Adipocyte (in vitro differentiated cells): ENCODE results near the gene PPP2R1A.
A peak's percentile ranks its signal among the peaks of the same experiment; 100 is the strongest.
"Not testable (repeated sequence)": the region's sequence is repeated elsewhere in the genome, so short reads cannot be mapped to it uniquely, and the experiment has no call there.

ENCODE experiments used
- DNase-seq: peaks from one replicate; pipeline ENCODE4 v3.0.0-alpha.2; 2015; ENCODE audit warnings: low read depth
- H3K27me3 ChIP-seq: replicated peaks from 2 replicates; pipeline ENCODE4 v1.7.0; 2013; ENCODE audit warnings: mild to moderate bottlenecking, low read length, moderate library complexity; ENCODE audit not compliant: control insufficient read depth, insufficient read depth
- H3K36me3 ChIP-seq: 2 replicates; pipeline ENCODE4 v1.7.0; 2013; ENCODE audit warnings: low read length, mild to moderate bottlenecking, moderate library complexity; ENCODE audit not compliant: control insufficient read depth, insufficient read depth, severe bottlenecking
- H3K4me1 ChIP-seq: 2 replicates; pipeline ENCODE4 v1.7.0; 2013; ENCODE audit warnings: mild to moderate bottlenecking, low read length, moderate library complexity; ENCODE audit not compliant: control insufficient read depth, insufficient read depth
- H3K4me3 ChIP-seq: 2 replicates; pipeline ENCODE4 v1.7.0; 2013; ENCODE audit warnings: mild to moderate bottlenecking, low read length, moderate library complexity
- H3K9ac ChIP-seq: 2 replicates; pipeline ENCODE4 v1.7.0; 2013; ENCODE audit warnings: mild to moderate bottlenecking, low read length, moderate library complexity
- H3K9me3 ChIP-seq: 2 replicates; pipeline ENCODE4 v1.7.0; 2013; ENCODE audit warnings: mild to moderate bottlenecking, low read length, moderate library complexity; ENCODE audit not compliant: control insufficient read depth

The PPP2R1A gene

DNA sequence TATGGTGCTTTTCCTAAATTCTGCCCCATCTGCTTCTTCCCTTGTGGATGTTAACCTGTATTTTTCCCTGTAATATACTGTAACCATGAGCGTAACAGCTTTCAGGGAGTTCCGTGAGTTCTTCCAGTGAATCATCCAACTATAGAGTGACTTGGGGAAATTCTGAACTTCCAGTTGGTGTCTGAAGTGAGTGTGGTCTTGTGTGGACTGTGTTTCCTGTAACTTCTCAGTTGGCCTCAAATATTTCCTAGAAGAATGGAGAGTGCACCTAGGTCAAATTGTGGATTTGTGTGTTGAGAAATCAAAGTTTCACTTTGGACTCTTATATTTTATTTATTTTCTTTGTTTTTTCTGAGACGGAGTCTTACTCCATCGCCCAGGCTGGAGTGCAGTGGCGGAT lies 68.6 kb downstream of the PPP2R1A start:
- no peak for DNase-seq
- Histone ChIP-seq H3K9ac (no peak overlapping the region), H3K27me3 (no peaks in the 10 kb centered on the region)

DNA sequence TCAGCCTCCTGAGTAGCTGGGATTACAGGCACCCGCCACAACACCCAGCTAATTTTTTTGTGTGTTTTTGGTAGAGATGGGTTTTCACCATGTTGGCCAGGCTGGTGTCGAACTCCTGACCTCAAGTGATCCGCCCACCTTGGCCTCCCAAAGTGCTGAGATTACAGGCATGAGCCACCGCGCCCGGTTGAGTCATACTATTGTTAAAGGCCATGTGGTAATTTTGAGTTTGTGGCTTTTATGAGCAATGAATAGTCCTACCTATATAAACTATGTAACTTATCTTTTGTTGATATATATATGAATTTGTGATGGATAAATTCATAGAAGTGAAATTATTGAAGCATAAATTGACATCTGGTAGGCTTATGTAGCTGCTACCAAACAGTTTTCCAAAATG lies 75.7 kb downstream of the PPP2R1A start:
- not testable (repeated sequence) for H3K4me1 ChIP-seq, H3K9ac ChIP-seq, H3K9me3 ChIP-seq, DNase-seq, H3K27me3 ChIP-seq, H3K4me3 ChIP-seq, H3K36me3 ChIP-seq

More for the DNA sequence above, 68.6 kb downstream of the PPP2R1A start:
- Histone ChIP-seq H3K36me3 (no peaks in the 10 kb centered on the region), H3K9me3 (no peaks in the 10 kb centered on the region), H3K4me1 (no peaks in the 10 kb centered on the region), H3K4me3 (no peak overlapping the region)

DNA sequence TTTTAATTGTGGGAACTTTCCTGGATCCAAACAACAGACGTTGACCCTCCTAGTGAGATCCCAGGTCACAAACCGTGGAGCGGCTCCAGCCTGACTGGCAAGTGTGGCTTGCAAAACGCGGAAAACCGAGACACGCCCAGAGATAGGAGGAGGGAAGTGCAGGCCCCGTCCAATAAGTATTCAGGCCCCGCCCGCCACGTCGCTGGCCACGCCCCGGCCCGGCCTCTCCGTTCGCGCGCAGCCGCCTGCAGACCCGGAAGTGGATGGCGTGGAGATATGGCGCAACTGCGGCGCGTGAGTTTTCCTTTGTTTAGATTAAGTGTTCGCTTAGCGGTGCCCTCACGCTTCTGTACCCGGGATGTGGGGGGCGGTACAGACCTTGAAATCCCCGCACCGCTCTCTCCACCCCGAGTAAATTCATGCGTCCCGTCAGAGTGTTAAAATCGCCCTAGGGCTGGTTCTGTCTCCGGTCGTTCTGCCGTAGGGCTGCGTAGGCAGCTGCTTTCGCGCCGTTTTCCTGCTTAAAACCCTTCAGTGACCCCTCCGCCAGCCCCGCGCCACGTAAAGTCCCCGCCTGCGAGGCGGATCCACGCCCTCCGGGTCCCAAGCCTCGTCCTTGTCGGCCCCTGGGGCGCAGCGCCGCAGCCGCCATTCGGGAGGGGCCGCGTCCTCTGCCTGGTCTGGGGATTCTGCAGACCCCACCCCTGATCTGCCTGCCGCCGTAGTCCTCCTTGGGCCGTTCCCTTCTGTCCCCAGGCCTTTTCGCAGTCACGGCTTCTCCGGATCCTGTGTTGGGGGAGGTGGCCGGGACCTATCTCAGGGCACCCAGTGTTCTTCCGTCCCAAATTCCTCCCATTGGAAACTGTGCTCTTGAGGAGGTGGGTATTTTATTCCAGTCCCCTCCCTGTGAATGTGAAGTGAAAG lies 79.7 kb downstream of the PPP2R1A start, which contains the start of gene ZNF766:
ZNF766 (plus strand) TSS at position 250 of the 924 bp plus-strand sequence; CDS start at position 277, 27 bp downstream.
- Histone ChIP-seq H3K4me3 (peak within 1 kb of the TSS; percentile 98), H3K4me1 (peaks cover 14% of the 10 kb centered on the region), H3K36me3 (peaks cover 8% of the 10 kb centered on the region), H3K27me3 (no peaks in the 10 kb centered on the region), H3K9me3 (no peaks in the 10 kb centered on the region), H3K9ac (peak within 1 kb of the TSS; percentile 99)
- DNase-seq, result peak; percentile 98

- Histone ChIP-seq H3K36me3 (peaks cover 8% of the 10 kb centered on the region), H3K27me3 (no peaks in the 10 kb centered on the region), H3K4me3 (peak overlapping the region; percentile 98), H3K9ac (peak overlapping the region; percentile 99), H3K4me1 (peaks cover 14% of the 10 kb centered on the region), H3K9me3 (no peaks in the 10 kb centered on the region)
- peak; percentile 64 for DNase-seq
These were observed 80.5 kb downstream of the PPP2R1A start for GRCh38 chr19:52270266-52270885.

DNA sequence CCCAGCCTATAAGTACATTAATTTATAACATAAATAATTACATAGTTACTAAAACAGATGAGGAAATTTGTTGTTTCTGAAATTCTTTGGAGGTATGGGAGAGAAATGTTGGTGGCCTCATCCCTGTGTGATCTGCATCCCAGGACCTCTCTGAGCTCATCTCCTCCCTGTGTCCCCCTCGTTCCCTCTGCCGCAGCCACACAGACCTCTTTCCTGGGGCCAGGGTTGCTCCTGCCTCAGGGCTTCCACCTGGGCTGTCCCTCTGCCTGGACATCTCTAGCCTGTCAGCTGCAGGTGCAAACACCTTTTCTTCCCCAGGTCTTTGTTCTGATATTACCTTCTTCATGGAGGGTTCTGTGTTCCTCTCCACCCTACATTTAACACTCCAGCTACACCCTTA lies 83.4 kb downstream of the PPP2R1A start:
- peaks cover 10% of the 10 kb centered on the region for H3K36me3 ChIP-seq

GRCh38 chr19:52274191-52274590 lies 84.3 kb downstream of the PPP2R1A start:
- H3K4me3 ChIP-seq, result no peak overlapping the region
- no peak for DNase-seq
- no peak overlapping the region for H3K9ac ChIP-seq
- H3K9me3 ChIP-seq, result no peaks in the 10 kb centered on the region
- peaks cover 10% of the 10 kb centered on the region for H3K4me1 ChIP-seq
- peaks cover 10% of the 10 kb centered on the region for H3K36me3 ChIP-seq
- no peaks in the 10 kb centered on the region for H3K27me3 ChIP-seq

More for the DNA sequence above, 83.4 kb downstream of the PPP2R1A start:
- Histone ChIP-seq H3K9me3 (no peaks in the 10 kb centered on the region), H3K9ac (no peak overlapping the region), H3K4me3 (no peak overlapping the region), H3K4me1 (peaks cover 14% of the 10 kb centered on the region), H3K27me3 (no peaks in the 10 kb centered on the region)
- DNase-seq, result no peak

DNA sequence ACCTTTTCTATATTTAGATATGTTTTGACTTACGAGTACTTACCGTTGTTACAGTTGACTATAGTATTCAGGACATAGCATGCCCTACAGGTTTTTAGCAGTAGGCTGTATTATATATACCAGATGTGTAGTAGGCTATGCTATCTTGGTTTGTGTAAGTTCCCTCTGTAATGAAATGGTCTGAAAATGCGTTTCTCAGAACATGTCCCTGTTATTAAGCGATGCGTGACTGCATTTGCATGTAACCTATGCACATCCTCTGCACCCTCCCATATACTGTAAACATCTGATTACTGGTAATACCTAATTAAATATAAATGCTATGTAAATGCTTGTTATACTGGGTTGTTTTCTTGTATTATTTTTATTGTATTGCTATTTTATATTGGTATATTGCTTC lies 86.1 kb downstream of the PPP2R1A start:
- no peaks in the 10 kb centered on the region for H3K27me3 ChIP-seq
- H3K9me3 ChIP-seq, result no peaks in the 10 kb centered on the region
- no peak overlapping the region for H3K9ac ChIP-seq
- peaks cover 5% of the 10 kb centered on the region for H3K4me1 ChIP-seq
- no peak overlapping the region for H3K4me3 ChIP-seq
- no peak for DNase-seq
- peaks cover 10% of the 10 kb centered on the region for H3K36me3 ChIP-seq

DNA sequence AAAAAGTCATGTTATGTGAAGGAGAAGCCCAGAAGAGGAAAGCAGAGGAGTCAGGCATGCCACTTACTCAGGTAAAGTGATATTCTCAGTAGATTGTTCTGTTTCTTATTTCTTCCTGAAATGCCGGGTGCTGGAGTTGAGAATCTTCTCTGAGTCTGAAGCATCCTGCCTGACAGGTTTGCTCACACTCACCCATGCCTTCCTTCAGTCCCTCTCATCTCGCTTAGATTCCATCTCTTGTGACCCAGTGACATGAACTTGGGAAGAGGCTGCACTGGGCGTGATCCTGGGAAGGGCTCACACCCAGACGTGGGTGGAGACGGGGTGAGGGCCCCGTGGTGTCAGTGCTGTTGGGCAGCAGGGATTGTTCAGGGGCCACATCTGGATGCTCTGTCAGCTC lies 87.6 kb downstream of the PPP2R1A start:
- no peaks in the 10 kb centered on the region for H3K4me1 ChIP-seq
- no peak overlapping the region for H3K9ac ChIP-seq
- H3K4me3 ChIP-seq, result no peak overlapping the region
- peaks cover 15% of the 10 kb centered on the region for H3K36me3 ChIP-seq
- no peaks in the 10 kb centered on the region for H3K27me3 ChIP-seq
- no peak for DNase-seq
- H3K9me3 ChIP-seq, result no peaks in the 10 kb centered on the region
